Fibroblast of lung (primary cell): Measurements from ENCODE around the gene KBTBD6. TPM values are rescaled to one million over a fixed set of nuclear protein-coding genes. Genes with fewer than 3 reads are reported as not detected.
A peak's percentile ranks its signal among the peaks of the same experiment; 100 is the strongest.

Experiments
- DNase-seq, 2 donors: peaks; one replicate each; pipeline versions ENCODE4 v3.0.0 to v3.0.0-alpha.2; 2010; ENCODE audit warnings: low read depth in 2 of 2
- H2AFZ ChIP-seq: 2 replicates; pipeline ENCODE4 v1.5.1; 2012; ENCODE audit warnings: low read length, control low read depth, inconsistent platforms
- H3K27ac ChIP-seq: 2 replicates; pipeline ENCODE4 v1.5.1; 2011; ENCODE audit warnings: low read length, control low read depth; ENCODE audit not compliant: insufficient read depth
- H3K27me3 ChIP-seq: 2 replicates; pipeline ENCODE4 v1.5.1; 2011; ENCODE audit warnings: mild to moderate bottlenecking, low read length; ENCODE audit not compliant: control insufficient read depth, insufficient read depth
- H3K36me3 ChIP-seq: 2 replicates; pipeline ENCODE4 v1.5.1; 2011; ENCODE audit warnings: low read length; ENCODE audit not compliant: control insufficient read depth, insufficient read depth
- H3K4me1 ChIP-seq: 2 replicates; pipeline ENCODE4 v1.5.1; 2011; ENCODE audit warnings: low read length; ENCODE audit not compliant: control insufficient read depth, insufficient read depth; ENCODE audit errors: extremely low read depth
- H3K4me2 ChIP-seq: 2 replicates; pipeline ENCODE4 v1.5.1; 2011; ENCODE audit warnings: low read length, control low read depth; ENCODE audit not compliant: insufficient read depth; ENCODE audit errors: extremely low read depth
- H3K4me3 ChIP-seq, 4 experiments: fragments of 200-600 bp in 1 of 4; sonication (generic) in 1 of 4; replicated peaks in 1 of 4; 2 replicates each; pipeline ENCODE4 v1.5.1; 2011 to 2016; ENCODE audit warnings: low read length in 4 of 4, low read depth in 3 of 4, mild to moderate bottlenecking in 3 of 4, control low read depth in 2 of 4, inconsistent platforms in 1 of 4, mixed read lengths in 1 of 4; ENCODE audit not compliant: insufficient read depth in 1 of 4; ENCODE audit errors: control extremely low read depth in 1 of 4
- H3K79me2 ChIP-seq: 2 replicates; pipeline ENCODE4 v1.5.1; 2012; ENCODE audit warnings: mild to moderate bottlenecking, low read length, inconsistent platforms; ENCODE audit not compliant: control insufficient read depth, insufficient read depth
- H3K9ac ChIP-seq: 2 replicates; pipeline ENCODE4 v1.5.1; 2011; ENCODE audit warnings: mild to moderate bottlenecking, low read length, control low read depth; ENCODE audit not compliant: insufficient read depth
- H3K9me3 ChIP-seq: 2 replicates; pipeline ENCODE4 v1.5.1; 2012; ENCODE audit warnings: low read depth, low read length; ENCODE audit not compliant: control insufficient read depth, insufficient read depth
- H4K20me1 ChIP-seq: 2 replicates; pipeline ENCODE4 v1.5.1; 2011; ENCODE audit warnings: low read length; ENCODE audit not compliant: control insufficient read depth, insufficient read depth; ENCODE audit errors: extremely low read depth
- CTCF ChIP-seq, 2 donors: IDR thresholded peaks in 1 of 2; conservative IDR thresholded peaks in 1 of 2; 1 replicate in 1 of 2; 2 replicates in 1 of 2; pipeline ENCODE4 v1.5.1; 2011 to 2012; ENCODE audit warnings: low read length in 2 of 2, control low read depth in 1 of 2, inconsistent platforms in 1 of 2, low read depth in 1 of 2, mild to moderate bottlenecking in 1 of 2
- EZH2 ChIP-seq: IDR thresholded peaks from 2 replicates; pipeline ENCODE4 v1.5.1; 2012; ENCODE audit warnings: low read length, control low read depth, mild to moderate bottlenecking; ENCODE audit errors: missing control alignments
- polyA minus RNA-seq: library from RNA; depleted of rRNA, polyadenylated mRNA; stranded (reverse); fragments of >200 nt; gene quantifications from 2 replicates; pipeline ENCODE4 v1.2.3, GENCODE V29; 2011; ENCODE audit warnings: low replicate concordance
- polyA plus RNA-seq, 2 donors: library from polyadenylated mRNA; depleted of rRNA in 1 of 2; stranded (reverse) in 1 of 2; unstranded in 1 of 2; fragments of >200 nt; gene quantifications; 2 replicates each; pipeline ENCODE4 v1.2.1, GENCODE V29; 2011 to 2012; ENCODE audit warnings: missing spikeins in 1 of 2
- total RNA-seq: library from RNA; depleted of rRNA; stranded (reverse); fragments of >200 nt; gene quantifications from 2 replicates; pipeline ENCODE4 v1.2.1, GENCODE V29; 2014

Gene KBTBD6
- total RNA-seq, result 10.0 and 12.4 TPM in 2 replicates
- 6.6 and 6.7 TPM in 2 replicates for polyA plus RNA-seq
- 6.5 and 6.9 TPM in 2 replicates for polyA plus RNA-seq (2012)
- polyA minus RNA-seq, result 14.5 and 17.9 TPM in 2 replicates

GRCh38 chr13:41132512-41133152, at the start of gene KBTBD6:
KBTBD6 (minus strand) TSS chr13:41132802; CDS start chr13:41132511, 291 bp downstream.
- H3K4me1 ChIP-seq, result peaks cover 2% of the 10 kb centered on the region
- H4K20me1 ChIP-seq, result no peaks in the 10 kb centered on the region
- H3K36me3 ChIP-seq, result no peaks in the 10 kb centered on the region
- TF ChIP-seq EZH2 (no peak), CTCF (conservative IDR thresholded peaks at IDR 0.05 in 1 of 2, IDR thresholded peaks at IDR 0.05 in 1 of 2; ENCODE audit: low read depth in 1 of 2, low read length in 2 of 2) (no peak)
- H3K27me3 ChIP-seq, result no peaks in the 10 kb centered on the region
- peak within 1 kb of the TSS; percentile 82 for H3K4me2 ChIP-seq
- H3K4me3 ChIP-seq, result peak within 1 kb of the TSS; percentile 53 to 95 (median 65)
- no peaks in the 10 kb centered on the region for H3K9me3 ChIP-seq
- DNase-seq, result peak; percentile 99 to 100
- peak within 1 kb of the TSS; percentile 72 for H3K27ac ChIP-seq
- peaks cover 13% of the 10 kb centered on the region for H3K79me2 ChIP-seq
- H3K9ac ChIP-seq, result peak within 1 kb of the TSS; percentile 67
- H2AFZ ChIP-seq, result peak within 1 kb of the TSS; percentile 77

GRCh38 chr13:41182231-41182630, 49.6 kb upstream of the KBTBD6 start:
- no peaks in the 10 kb centered on the region for H3K27me3 ChIP-seq
- DNase-seq, result no peak
- no peak overlapping the region for H3K9ac ChIP-seq
- no peaks in the 10 kb centered on the region for H3K4me1 ChIP-seq
- H3K79me2 ChIP-seq, result no peaks in the 10 kb centered on the region
- no peak for TF ChIP-seq CTCF (conservative IDR thresholded peaks at IDR 0.05 in 1 of 2, IDR thresholded peaks at IDR 0.05 in 1 of 2; ENCODE audit: low read depth in 1 of 2, low read length in 2 of 2)
- no peak for TF ChIP-seq EZH2
- H3K27ac ChIP-seq, result no peak overlapping the region
- no peaks in the 10 kb centered on the region for H3K36me3 ChIP-seq
- H3K4me3 ChIP-seq, result no peak overlapping the region
- H3K4me2 ChIP-seq, result no peak overlapping the region
- H3K9me3 ChIP-seq, result no peaks in the 10 kb centered on the region
- no peaks in the 10 kb centered on the region for H4K20me1 ChIP-seq
- H2AFZ ChIP-seq, result no peak overlapping the region

GRCh38 chr13:41179593-41180250, 47.1 kb upstream of the KBTBD6 start:
- Histone ChIP-seq H3K9ac (no peak overlapping the region), H3K27ac (no peak overlapping the region), H3K4me3 (no peak overlapping the region), H4K20me1 (no peaks in the 10 kb centered on the region), H3K27me3 (no peaks in the 10 kb centered on the region), H3K4me1 (no peaks in the 10 kb centered on the region), H2AFZ (no peak overlapping the region), H3K9me3 (no peaks in the 10 kb centered on the region), H3K4me2 (no peak overlapping the region), H3K79me2 (no peaks in the 10 kb centered on the region), H3K36me3 (no peaks in the 10 kb centered on the region)
- TF ChIP-seq CTCF (conservative IDR thresholded peaks at IDR 0.05 in 1 of 2, IDR thresholded peaks at IDR 0.05 in 1 of 2; ENCODE audit: low read depth in 1 of 2, low read length in 2 of 2), result no peak
- no peak for TF ChIP-seq EZH2
- DNase-seq, result peak; percentile 37 to 61
